Measurements from ENCODE around the gene PPP1R9B.

Gene PPP1R9B

DNA sequence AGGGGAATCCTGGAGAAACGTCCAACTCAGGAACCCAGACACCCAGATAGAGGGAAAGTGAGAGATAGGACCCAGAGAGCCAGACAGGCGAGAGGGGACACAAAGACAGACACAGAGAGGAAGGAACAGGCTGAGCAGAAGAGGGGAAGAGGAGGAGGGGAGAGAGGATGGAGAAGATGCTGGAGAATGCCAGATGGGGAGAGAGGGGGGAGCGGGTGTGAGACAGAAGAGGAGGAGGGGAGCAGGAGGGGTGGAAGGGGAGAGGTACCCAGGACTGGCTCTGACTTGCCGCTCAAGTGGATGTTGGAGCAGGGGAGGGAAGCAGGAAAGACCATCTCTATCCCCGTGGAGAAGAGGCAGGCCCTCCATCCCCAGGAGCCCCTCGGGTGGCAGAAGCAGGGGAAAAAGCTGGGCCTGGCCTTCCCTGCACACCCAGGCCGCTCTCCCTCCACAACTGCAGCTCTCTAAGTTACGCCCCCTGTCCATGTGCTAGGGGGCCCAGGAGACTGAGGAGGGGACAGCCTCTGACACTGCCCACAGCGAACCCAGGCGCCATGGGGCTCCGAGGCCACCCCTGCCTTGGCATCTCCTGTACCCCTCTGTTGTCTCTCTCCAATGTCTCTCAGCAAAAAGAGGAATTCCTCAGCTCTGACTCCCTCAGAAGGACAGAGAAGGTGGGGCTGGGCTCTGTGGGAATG, 4.8 kb downstream of the PPP1R9B start:
- DNase-seq, result no peak
- in situ Hi-C loops (cut with HindIII; ENCODE audit: low pct_ligation_motif_present, low sequenced_read_pairs), result no loop called here
- Histone ChIP-seq H3K27me3 (replicated peaks) (no peaks in the 10 kb centered on the region), H3K4me3 (ENCODE audit: low read depth, low read length) (no peak overlapping the region), H3K27ac (no peak overlapping the region), H3K36me3 (replicated peaks) (peaks cover 40% of the 10 kb centered on the region)
- TF ChIP-seq, protein P1, sequence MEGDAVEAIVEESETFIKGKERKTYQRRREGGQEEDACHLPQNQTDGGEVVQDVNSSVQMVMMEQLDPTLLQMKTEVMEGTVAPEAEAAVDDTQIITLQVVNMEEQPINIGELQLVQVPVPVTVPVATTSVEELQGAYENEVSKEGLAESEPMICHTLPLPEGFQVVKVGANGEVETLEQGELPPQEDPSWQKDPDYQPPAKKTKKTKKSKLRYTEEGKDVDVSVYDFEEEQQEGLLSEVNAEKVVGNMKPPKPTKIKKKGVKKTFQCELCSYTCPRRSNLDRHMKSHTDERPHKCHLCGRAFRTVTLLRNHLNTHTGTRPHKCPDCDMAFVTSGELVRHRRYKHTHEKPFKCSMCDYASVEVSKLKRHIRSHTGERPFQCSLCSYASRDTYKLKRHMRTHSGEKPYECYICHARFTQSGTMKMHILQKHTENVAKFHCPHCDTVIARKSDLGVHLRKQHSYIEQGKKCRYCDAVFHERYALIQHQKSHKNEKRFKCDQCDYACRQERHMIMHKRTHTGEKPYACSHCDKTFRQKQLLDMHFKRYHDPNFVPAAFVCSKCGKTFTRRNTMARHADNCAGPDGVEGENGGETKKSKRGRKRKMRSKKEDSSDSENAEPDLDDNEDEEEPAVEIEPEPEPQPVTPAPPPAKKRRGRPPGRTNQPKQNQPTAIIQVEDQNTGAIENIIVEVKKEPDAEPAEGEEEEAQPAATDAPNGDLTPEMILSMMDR (IDR thresholded peaks at IDR 0.05; ENCODE audit: low read depth, low read length, missing control alignments), result no peak

DNA sequence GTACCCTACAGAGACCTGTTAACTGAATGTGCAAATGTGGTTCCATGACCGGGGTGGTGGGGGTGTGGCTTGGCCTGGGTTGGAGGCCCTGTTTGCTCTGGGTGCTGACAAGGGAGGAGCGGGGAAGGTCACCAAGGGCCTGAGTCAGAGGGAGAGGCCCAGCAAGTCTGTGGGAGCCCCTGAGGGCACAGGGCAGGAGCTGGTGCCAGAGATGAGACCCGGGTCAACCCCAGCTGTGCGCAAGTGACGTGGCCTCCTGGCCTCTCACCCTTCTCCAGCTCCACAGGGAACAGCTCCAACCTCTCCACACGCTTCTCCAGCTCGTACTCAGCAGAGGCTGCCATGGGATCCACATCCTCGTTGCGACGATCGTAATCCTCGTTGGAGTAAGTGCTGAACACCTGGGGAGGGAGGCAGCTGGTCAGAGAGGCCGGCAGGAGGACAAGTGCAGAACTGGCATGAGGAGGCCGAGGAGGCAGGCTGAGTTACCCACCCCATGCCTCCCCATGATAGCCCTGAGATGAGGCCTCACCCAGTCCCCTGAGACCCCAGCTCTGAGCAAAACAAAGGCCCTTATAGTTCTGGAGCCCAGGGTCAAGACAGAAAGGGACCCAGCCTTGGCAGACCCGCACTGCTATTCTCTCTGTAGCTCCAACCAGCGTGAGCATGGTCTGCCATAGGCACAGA, 5.5 kb downstream of the PPP1R9B start:
- Histone ChIP-seq H3K27ac (no peak overlapping the region), H3K4me3 (ENCODE audit: low read depth, low read length) (no peak overlapping the region), H3K36me3 (replicated peaks) (peaks cover 47% of the 10 kb centered on the region), H3K27me3 (replicated peaks) (no peaks in the 10 kb centered on the region)
- in situ Hi-C loops (cut with HindIII; ENCODE audit: low pct_ligation_motif_present, low sequenced_read_pairs), result no loop called here
- no peak for DNase-seq
- TF ChIP-seq, protein P1 (IDR thresholded peaks at IDR 0.05; ENCODE audit: low read depth, low read length, missing control alignments), result no peak

DNA sequence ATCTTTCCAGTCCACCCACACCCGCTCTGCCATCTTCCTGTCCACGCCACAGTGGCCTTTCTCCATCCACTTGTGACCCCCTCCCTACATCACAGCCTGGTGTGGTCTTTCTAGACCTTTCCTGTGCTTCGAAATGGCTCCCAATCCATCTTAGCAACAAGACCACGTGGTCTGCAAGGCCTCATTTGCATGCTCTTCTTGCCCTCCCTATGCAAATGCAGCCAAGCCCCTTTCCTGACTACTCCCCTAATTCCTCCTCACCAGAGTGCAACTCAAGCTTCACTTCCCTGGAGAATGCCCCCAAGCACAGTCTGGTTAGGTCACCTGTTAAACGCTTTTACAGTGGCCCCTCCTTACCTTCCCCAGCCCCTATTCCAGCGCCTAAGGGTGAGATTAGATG, 6.1 kb downstream of the PPP1R9B start:
- peaks cover 53% of the 10 kb centered on the region for H3K36me3 ChIP-seq (replicated peaks)
- in situ Hi-C loops (cut with HindIII; ENCODE audit: low pct_ligation_motif_present, low sequenced_read_pairs), result no loop called here
- no peaks in the 10 kb centered on the region for H3K27me3 ChIP-seq (replicated peaks)
- no peak overlapping the region for H3K4me3 ChIP-seq (ENCODE audit: low read depth, low read length)
- no peak for DNase-seq
- no peak overlapping the region for H3K27ac ChIP-seq
- TF ChIP-seq, protein P1 (IDR thresholded peaks at IDR 0.05; ENCODE audit: low read depth, low read length, missing control alignments), result no peak

GRCh38 chr17:50143461-50144176, 6.9 kb downstream of the PPP1R9B start:
- Histone ChIP-seq H3K27me3 (replicated peaks) (no peaks in the 10 kb centered on the region), H3K27ac (no peak overlapping the region), H3K4me3 (ENCODE audit: low read depth, low read length) (no peak overlapping the region), H3K36me3 (replicated peaks) (peaks cover 60% of the 10 kb centered on the region)
- TF ChIP-seq, protein P1 (IDR thresholded peaks at IDR 0.05; ENCODE audit: low read depth, low read length, missing control alignments), result no peak
- DNase-seq, result no peak
- in situ Hi-C loops (cut with HindIII; ENCODE audit: low pct_ligation_motif_present, low sequenced_read_pairs), result no loop called here

- H3K36me3 ChIP-seq (replicated peaks), result peaks cover 79% of the 10 kb centered on the region
Measured at GRCh38 chr17:50141745-50142110, 8.7 kb downstream of the PPP1R9B start.

More at GRCh38 chr17:50141745-50142110, 8.7 kb downstream of the PPP1R9B start:
- in situ Hi-C loops (cut with HindIII; ENCODE audit: low pct_ligation_motif_present, low sequenced_read_pairs), result no loop called here
- H3K27ac ChIP-seq, result no peak overlapping the region
- TF ChIP-seq, protein P1 (IDR thresholded peaks at IDR 0.05; ENCODE audit: low read depth, low read length, missing control alignments), result no peak
- no peak overlapping the region for H3K4me3 ChIP-seq (ENCODE audit: low read depth, low read length)
- DNase-seq, result no peak
- no peaks in the 10 kb centered on the region for H3K27me3 ChIP-seq (replicated peaks)

Data from brain microvascular endothelial cell (primary cell).